Measurements from ENCODE around the gene MAP7D1. TPM values are rescaled to one million over a fixed set of nuclear protein-coding genes. Genes with fewer than 3 reads are reported as not detected.
A peak's percentile ranks its signal among the peaks of the same experiment; 100 is the strongest.

The MAP7D1 gene
- total RNA-seq, 1 donor from 2014 or later = 363 TPM

DNA sequence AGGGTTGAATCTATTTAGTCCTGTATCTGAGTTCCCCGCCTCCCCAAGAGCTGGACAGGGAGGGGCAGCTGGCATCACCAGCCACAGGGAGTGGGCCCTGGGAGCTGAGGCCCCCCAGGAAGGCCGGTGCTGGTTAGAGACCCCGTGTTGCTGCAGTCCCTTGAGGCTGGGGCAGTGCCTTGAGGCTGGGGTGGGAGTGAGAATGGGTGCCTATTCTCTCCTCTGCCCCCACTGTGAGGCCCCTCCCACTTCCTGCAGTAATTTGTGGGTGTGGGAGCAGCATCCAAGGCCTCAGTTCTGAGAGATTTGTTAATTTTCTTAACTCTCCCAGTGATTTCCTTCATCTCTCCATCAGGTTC is 4.1 kb upstream of the MAP7D1 start:
- no peaks in the 10 kb centered on the region for H3K9me3 ChIP-seq (replicated peaks)
- no peaks in the 10 kb centered on the region for H3K27me3 ChIP-seq (ENCODE audit: low read depth)
- no peaks in the 10 kb centered on the region for H3K36me3 ChIP-seq
- peak overlapping the region; percentile 100 for H3K27ac ChIP-seq (replicated peaks)
- peaks cover 83% of the 10 kb centered on the region for H3K4me1 ChIP-seq
- no peak for DNase-seq
- H3K4me3 ChIP-seq = no peak overlapping the region
- TF ChIP-seq CTCF (IDR thresholded peaks at IDR 0.05; ENCODE audit: borderline replicate concordance) = no peak
- intact Hi-C loops (cut with micrococcal nuclease) = no loop called here

DNA sequence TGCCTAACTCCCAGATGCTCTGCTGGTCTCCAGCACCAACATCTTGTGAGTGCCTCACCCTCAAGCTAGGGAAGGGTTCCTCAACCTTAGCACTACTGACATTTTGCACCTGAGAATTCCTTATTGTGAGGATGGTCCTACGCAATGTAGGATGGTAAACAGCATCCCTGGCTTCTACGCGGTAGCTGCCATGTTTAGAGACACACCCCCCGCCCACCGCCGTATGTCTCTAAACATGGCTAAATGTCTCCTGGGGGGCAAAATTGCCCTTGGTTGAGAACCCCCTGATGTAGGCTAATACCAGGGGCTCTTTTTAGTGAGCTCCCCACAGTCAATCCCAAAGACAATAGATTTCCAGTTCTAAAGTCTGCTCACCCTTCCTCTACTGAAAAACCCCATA is 2.5 kb upstream of the MAP7D1 start:
- intact Hi-C loops (cut with micrococcal nuclease) = no loop called here
- H3K27ac ChIP-seq (replicated peaks) = peak overlapping the region; percentile 100
- peaks cover 5% of the 10 kb centered on the region for H3K36me3 ChIP-seq
- TF ChIP-seq CTCF (IDR thresholded peaks at IDR 0.05; ENCODE audit: borderline replicate concordance) = no peak
- peaks cover 84% of the 10 kb centered on the region for H3K4me1 ChIP-seq
- no peaks in the 10 kb centered on the region for H3K9me3 ChIP-seq (replicated peaks)
- no peak for DNase-seq
- no peaks in the 10 kb centered on the region for H3K27me3 ChIP-seq (ENCODE audit: low read depth)
- no peak overlapping the region for H3K4me3 ChIP-seq

GRCh38 chr1:36154335-36154734 is 1.6 kb upstream of the MAP7D1 start:
- peaks cover 84% of the 10 kb centered on the region for H3K4me1 ChIP-seq
- no peak for DNase-seq

GRCh38 chr1:36154765-36155407 is 1.1 kb upstream of the MAP7D1 start:
- Histone ChIP-seq H3K9me3 (replicated peaks) (no peaks in the 10 kb centered on the region), H3K4me3 (peak overlapping the region; percentile 100), H3K36me3 (peaks cover 5% of the 10 kb centered on the region), H3K27ac (replicated peaks) (peak overlapping the region; percentile 100), H3K27me3 (ENCODE audit: low read depth) (no peaks in the 10 kb centered on the region), H3K4me1 (peaks cover 87% of the 10 kb centered on the region)
- no peak for TF ChIP-seq CTCF (IDR thresholded peaks at IDR 0.05; ENCODE audit: borderline replicate concordance)
- peak; percentile 67 for DNase-seq
- intact Hi-C loops (cut with micrococcal nuclease) = no loop called here

More at GRCh38 chr1:36154335-36154734, 1.6 kb upstream of the MAP7D1 start:
- no peaks in the 10 kb centered on the region for H3K9me3 ChIP-seq (replicated peaks)
- TF ChIP-seq CTCF (IDR thresholded peaks at IDR 0.05; ENCODE audit: borderline replicate concordance) = no peak
- H3K36me3 ChIP-seq = peaks cover 5% of the 10 kb centered on the region
- no peak overlapping the region for H3K4me3 ChIP-seq
- intact Hi-C loops (cut with micrococcal nuclease) = no loop called here
- peak overlapping the region; percentile 100 for H3K27ac ChIP-seq (replicated peaks)
- H3K27me3 ChIP-seq (ENCODE audit: low read depth) = no peaks in the 10 kb centered on the region

DNA sequence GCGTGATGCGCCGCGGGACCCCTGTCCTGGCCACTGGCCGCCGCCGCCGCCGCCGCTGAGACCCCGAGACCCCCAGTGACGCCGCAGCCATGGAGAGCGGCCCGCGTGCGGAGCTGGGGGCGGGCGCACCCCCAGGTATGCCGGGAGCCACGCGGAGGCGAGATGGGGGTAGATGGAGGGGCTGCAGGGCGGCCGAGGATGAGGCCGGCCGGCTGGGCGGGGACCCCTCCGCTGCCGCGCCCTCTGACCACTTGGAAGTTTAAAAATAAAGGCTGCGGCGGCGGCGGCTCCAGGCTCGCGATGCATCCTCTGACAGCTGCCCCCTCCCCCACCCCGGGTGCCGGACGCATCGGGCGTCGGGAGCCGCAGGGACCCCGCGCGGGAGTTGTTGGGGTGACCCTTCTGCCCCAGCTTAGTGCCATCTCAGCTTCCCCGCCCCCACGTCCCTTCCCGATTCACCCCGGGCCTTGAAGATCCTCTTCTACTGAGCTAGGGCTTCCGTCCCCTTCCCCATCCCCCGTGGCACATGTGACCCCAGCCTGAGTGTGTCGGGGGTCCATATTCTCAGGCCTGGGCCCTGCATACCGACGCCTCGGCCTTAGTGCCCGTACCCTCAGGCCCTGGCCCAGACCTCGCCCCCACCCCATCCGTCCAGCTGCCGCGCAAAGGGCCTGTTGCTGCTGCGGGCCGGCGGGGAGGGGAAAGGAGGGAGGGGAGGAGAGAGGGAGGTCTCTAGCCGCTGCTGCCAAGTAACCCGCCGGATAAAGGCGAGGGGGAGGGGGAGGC is 562 bp downstream of the MAP7D1 start:
- Histone ChIP-seq H3K4me1 (peaks cover 87% of the 10 kb centered on the region), H3K9me3 (replicated peaks) (no peaks in the 10 kb centered on the region), H3K36me3 (peaks cover 5% of the 10 kb centered on the region), H3K27me3 (ENCODE audit: low read depth) (no peaks in the 10 kb centered on the region), H3K27ac (replicated peaks) (peak overlapping the region; percentile 100), H3K4me3 (peak overlapping the region; percentile 100)
- intact Hi-C loops (cut with micrococcal nuclease) = no loop called here
- DNase-seq = peak; percentile 77
- no peak for TF ChIP-seq CTCF (IDR thresholded peaks at IDR 0.05; ENCODE audit: borderline replicate concordance)

Data from left ventricle myocardium inferior (tissue), 1 donor.